GM12891 (cell line): ENCODE measurements around the gene PABPC4L.

ENCODE experiments used
- DNase-seq: peaks from one replicate; pipeline ENCODE4 v3.0.0; 2011; ENCODE audit warnings: low spot score; ENCODE audit not compliant: insufficient read length
- FAIRE-seq: peaks from 2 replicates; lab custom pipeline; 2011; peaks lifted over from hg19 to GRCh38; lab: Jason Lieb, UNC
- PAX5 ChIP-seq: IDR thresholded peaks from 2 replicates; pipeline ENCODE4 v1.6.1; 2011; ENCODE audit warnings: low read length, moderate library complexity, mild to moderate bottlenecking; ENCODE audit not compliant: insufficient read depth, severe bottlenecking
- POLR2A ChIP-seq: IDR thresholded peaks from 2 replicates; pipeline ENCODE4 v1.6.1; 2011; ENCODE audit warnings: low read depth, low read length, control low read depth
- POLR2AphosphoS5 ChIP-seq: IDR thresholded peaks from 2 replicates; pipeline ENCODE4 v1.6.1; 2011; ENCODE audit warnings: low read depth, low read length, control low read depth
- POU2F2 ChIP-seq: IDR thresholded peaks from 2 replicates; pipeline ENCODE4 v1.6.1; 2011; ENCODE audit warnings: low read depth, mild to moderate bottlenecking, control low read depth, low read length, moderate library complexity
- SPI1 ChIP-seq: IDR thresholded peaks from 2 replicates; pipeline ENCODE4 v1.6.1; 2011; ENCODE audit warnings: low read depth, low read length, control low read depth
- TAF1 ChIP-seq: IDR thresholded peaks from 2 replicates; pipeline ENCODE4 v1.6.1; 2011; ENCODE audit warnings: low read depth, low read length, control low read depth

The PABPC4L gene

DNA sequence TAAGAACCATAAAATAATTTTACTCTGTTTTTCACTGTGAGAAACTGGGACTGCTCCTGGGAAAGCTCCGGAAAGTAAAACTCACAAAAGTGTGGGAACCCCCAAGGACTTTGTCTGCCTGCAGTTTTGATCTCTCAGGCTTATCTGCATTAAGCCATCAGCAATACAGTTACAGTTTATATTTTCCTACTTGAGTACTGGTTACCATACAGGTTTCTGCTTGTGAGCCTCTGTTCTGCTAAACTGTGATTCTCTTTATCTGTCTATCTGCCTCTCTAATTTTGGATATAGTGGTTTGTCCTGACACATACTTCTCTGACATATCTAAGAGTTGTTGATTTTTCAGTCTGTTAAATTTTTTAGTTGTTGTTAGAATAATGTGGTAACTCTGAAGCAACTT is 11.6 kb downstream of the PABPC4L start:
- FAIRE-seq (no peak), DNase-seq (no peak)
- TF ChIP-seq POU2F2 (no peak), PAX5 (no peak), SPI1 (no peak), POLR2A (no peak)

DNA sequence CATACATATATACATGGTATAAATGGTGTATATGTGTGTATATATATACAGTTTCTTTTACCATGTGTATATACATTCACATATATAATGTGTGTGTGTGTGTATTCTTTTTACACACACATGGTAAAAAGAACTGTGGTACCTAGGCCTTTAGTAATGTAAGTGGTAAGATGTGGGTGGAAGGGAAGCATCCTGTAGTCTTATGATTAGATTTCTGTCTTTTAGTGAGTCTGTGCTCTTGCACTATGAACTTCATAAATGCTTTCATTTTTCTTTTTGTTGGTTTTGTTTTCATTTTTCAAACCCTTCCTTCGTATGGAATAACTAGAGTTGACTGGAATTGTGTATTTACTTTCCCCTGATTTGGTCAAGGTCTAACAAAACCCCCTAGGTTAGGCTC is 12.1 kb downstream of the PABPC4L start:
- no peak for FAIRE-seq
- DNase-seq: no peak

DNA sequence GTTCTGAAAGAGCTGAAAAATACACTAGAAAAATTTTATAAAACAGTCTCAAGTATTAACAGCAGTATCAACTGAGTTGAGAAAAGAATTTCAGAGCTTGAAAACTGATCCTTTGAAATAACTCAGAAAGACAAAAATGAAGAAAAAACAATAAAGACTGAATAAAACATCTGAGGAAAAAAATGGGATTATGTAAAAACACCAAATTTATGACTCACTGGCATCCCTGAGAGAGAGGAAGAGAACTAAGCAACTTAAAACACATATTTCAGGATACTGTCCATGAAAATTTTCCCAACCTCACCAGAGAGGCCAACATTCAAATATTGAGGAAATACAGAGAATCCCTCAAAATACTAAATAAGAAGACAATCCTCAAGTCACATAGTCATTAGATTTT is 22.9 kb downstream of the PABPC4L start:
- DNase-seq: no peak
- TF ChIP-seq PAX5: no peak
- no peak for TF ChIP-seq POU2F2
- TF ChIP-seq TAF1: no peak
- no peak for TF ChIP-seq POLR2AphosphoS5
- no peak for TF ChIP-seq SPI1
- no peak for TF ChIP-seq POLR2A
- no peak for FAIRE-seq

More for the DNA sequence above, 12.1 kb downstream of the PABPC4L start:
- TF ChIP-seq POLR2A (no peak), SPI1 (no peak), POLR2AphosphoS5 (no peak), TAF1 (no peak), POU2F2 (no peak), PAX5 (no peak)

DNA sequence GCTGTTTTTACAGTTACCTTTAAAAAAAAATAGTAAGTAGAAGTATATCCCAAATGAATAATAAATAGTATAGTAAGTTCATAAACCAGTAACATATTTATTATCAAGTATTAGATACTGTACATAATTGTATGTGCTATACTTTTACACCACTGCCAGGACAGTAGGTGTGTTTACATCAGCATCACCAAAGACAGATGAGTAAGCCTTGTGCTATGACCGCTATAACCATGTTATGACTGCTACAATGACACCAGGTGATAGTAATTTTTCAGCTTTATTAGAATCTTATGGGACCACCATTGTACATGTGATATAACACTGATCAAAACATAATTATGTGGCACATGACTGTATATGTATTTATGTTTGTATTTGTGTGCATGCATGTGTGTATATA is 27.3 kb downstream of the PABPC4L start:
- DNase-seq (no peak), FAIRE-seq (no peak)
- TF ChIP-seq POLR2A: no peak
- TF ChIP-seq PAX5: no peak

DNA sequence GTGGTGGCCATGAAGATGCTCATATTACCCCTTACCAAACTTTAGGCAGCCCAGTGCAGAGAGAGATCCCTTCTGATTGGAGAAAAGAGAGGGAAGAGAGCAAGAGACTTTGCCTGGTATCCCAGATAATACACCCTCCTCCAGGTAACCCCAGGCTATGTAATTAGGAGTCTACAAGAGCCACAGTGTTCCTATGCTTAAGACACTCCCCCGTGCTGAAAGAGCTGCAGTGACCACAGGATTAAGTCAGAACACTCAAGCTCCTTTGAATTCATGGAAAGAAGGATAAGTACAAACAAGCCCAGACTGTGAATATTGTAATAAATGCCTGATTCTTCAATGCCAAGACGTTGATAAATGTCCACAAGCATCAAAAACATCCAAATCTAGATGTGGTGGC is 41.4 kb downstream of the PABPC4L start:
- FAIRE-seq (no peak), DNase-seq (no peak)
- TF ChIP-seq SPI1 (no peak), POU2F2 (no peak), POLR2AphosphoS5 (no peak), TAF1 (no peak), PAX5 (no peak), POLR2A (no peak)

DNA sequence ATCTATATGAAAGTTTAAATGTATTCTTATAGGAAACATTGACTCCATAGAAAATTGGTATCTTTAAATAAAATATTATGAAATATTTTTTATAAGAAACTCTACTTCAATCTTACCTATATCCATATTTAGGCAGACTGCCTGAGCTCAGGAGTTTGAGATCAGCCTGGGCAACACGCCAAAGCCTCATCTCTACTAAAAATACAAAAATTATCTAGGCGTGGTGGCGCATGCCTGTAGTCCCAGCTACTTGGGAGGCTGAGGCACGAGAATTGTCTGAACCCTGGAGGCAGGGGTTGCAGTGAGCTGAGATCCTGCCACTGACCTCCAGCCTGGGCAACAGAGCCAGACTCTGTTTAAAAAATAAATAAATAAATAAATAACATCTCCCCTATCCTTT is 47.5 kb downstream of the PABPC4L start:
- no peak for DNase-seq
- TF ChIP-seq POLR2A (no peak), TAF1 (no peak), PAX5 (no peak), SPI1 (no peak), POLR2AphosphoS5 (no peak), POU2F2 (no peak)
- FAIRE-seq: no peak

DNA sequence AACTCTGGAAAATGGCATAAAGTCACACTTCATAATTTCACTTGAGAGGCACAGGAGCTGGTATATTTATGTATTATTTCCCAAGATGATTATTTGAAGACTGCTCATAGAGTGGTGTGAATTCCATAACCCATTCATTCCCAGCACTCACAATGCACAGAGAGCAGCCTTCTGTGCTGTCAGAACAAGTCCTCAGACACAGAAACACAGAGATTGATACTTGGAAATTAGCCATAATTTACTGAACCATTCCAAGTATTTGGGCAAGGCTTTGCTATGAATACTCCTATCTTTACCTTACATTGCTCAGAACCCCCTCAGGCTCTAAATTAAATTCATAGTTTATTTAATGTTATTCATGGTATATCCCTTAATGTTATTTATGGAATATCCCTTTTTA is 53.6 kb downstream of the PABPC4L start:
- DNase-seq: no peak
- FAIRE-seq: no peak
- TF ChIP-seq TAF1 (no peak), POLR2A (no peak), POLR2AphosphoS5 (no peak), POU2F2 (no peak), SPI1 (no peak), PAX5 (no peak)
